H1 (cell line): ENCODE results near the gene MPST. TPM values are rescaled to one million over a fixed set of nuclear protein-coding genes. Genes with fewer than 3 reads are reported as not detected.

ENCODE experiments used
- CREB1 ChIP-seq: IDR thresholded peaks from 2 replicates; pipeline ENCODE4 v1.6.1; 2012; ENCODE audit warnings: inconsistent platforms
- PHF8 ChIP-seq: fragments of 200-600 bp; sonication (generic); conservative IDR thresholded peaks from 2 replicates; pipeline ENCODE4 v1.7.1; 2012; ENCODE audit warnings: low read depth, mild to moderate bottlenecking, inconsistent platforms, low read length, moderate library complexity
- SRF ChIP-seq: IDR thresholded peaks from 2 replicates; pipeline ENCODE4 v1.6.1; 2011; ENCODE audit warnings: mild to moderate bottlenecking, low read depth, low read length, moderate library complexity
- USF2 ChIP-seq: IDR thresholded peaks from 2 replicates; pipeline ENCODE4 v1.6.1; 2011; ENCODE audit warnings: low read length, improper control_type of control experiment
- polyA plus RNA-seq, 7 experiments: library from polyadenylated mRNA; depleted of rRNA in 3 of 7; stranded (reverse) in 5 of 7; unstranded in 2 of 7; fragments of >200 nt in 5 of 7; fragments of 200-250 nt in 2 of 7; gene quantifications; 1 replicate in 5 of 7; 2 replicates in 1 of 7; 4 replicates in 1 of 7; pipeline versions ENCODE4 v1.2.1 to v1.2.3, GENCODE V29; 2011 to 2013; ENCODE audit warnings: missing spikeins in 2 of 7, mixed read lengths in 2 of 7
- total RNA-seq: library from RNA; stranded (reverse); fragmentation: NEBNext Ultra II Directional; extraction: Animal tissue kit (Norgen Biotek cat#: 25700); gene quantifications from 2 replicates; pipeline ENCODE4 v1.2.1, GENCODE V29; 2021
- TF ChIP-seq, protein P1 (sequence below): IDR thresholded peaks from 2 replicates; pipeline ENCODE4 v1.6.1; 2012; ENCODE audit warnings: inconsistent platforms
- TF ChIP-seq, protein P2 (sequence below): IDR thresholded peaks from 2 replicates; pipeline ENCODE4 v1.6.1; 2012; ENCODE audit warnings: inconsistent platforms

MPST gene
- total and polyA plus RNA-seq, 2 of the 8 experiments (the other 6 are each of a cell fraction or from before 2014, with no cell fraction given): 86.0 to 124 TPM

GRCh38 chr22:37068859-37069258 is 49.3 kb downstream of the MPST start (continued):
- TF ChIP-seq USF2 (no peak), CREB1 (no peak; the same call in 1 of the 2 replicates), PHF8 (no peak), SRF (no peak)
- TF ChIP-seq, protein P1, sequence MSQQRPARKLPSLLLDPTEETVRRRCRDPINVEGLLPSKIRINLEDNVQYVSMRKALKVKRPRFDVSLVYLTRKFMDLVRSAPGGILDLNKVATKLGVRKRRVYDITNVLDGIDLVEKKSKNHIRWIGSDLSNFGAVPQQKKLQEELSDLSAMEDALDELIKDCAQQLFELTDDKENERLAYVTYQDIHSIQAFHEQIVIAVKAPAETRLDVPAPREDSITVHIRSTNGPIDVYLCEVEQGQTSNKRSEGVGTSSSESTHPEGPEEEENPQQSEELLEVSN: peak; percentile 57; the same call in 1 of the 2 replicates
- TF ChIP-seq, protein P2, sequence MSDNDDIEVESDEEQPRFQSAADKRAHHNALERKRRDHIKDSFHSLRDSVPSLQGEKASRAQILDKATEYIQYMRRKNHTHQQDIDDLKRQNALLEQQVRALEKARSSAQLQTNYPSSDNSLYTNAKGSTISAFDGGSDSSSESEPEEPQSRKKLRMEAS: peak; percentile 72
